Esophagus (tissue), 2 donors: Measurements from ENCODE around the gene LTC4S. TPM values are rescaled to one million over a fixed set of nuclear protein-coding genes. Genes with fewer than 3 reads are reported as not detected.

ENCODE experiments used
- H3K27ac ChIP-seq, 2 donors: one replicate each; pipeline ENCODE4 v1.5.1; 2013; ENCODE audit warnings: low read depth in 2 of 2, mild to moderate bottlenecking in 2 of 2, inconsistent platforms in 1 of 2, low read length in 1 of 2, moderate library complexity in 1 of 2
- H3K27me3 ChIP-seq, 2 donors: one replicate each; pipeline ENCODE4 v1.6.1; 2013; ENCODE audit warnings: low read length in 2 of 2, control low read depth in 1 of 2, mild to moderate bottlenecking in 1 of 2; ENCODE audit not compliant: insufficient read depth in 2 of 2, control insufficient read depth in 1 of 2
- H3K36me3 ChIP-seq, 2 donors: one replicate each; pipeline ENCODE4 v1.6.1; 2013; ENCODE audit warnings: low read length in 1 of 2; ENCODE audit not compliant: control insufficient read depth in 2 of 2, insufficient read depth in 2 of 2
- H3K4me1 ChIP-seq, 2 donors: one replicate each; pipeline ENCODE4 v1.6.1; 2013; ENCODE audit warnings: low read length in 1 of 2; ENCODE audit not compliant: control insufficient read depth in 2 of 2, insufficient read depth in 2 of 2
- H3K4me3 ChIP-seq, 2 donors: one replicate each; pipeline ENCODE4 v1.5.1; 2013; ENCODE audit warnings: low read length in 2 of 2, mild to moderate bottlenecking in 2 of 2, low read depth in 1 of 2, moderate library complexity in 1 of 2
- H3K9me3 ChIP-seq, 2 donors: one replicate each; pipeline ENCODE4 v1.6.1; 2013; ENCODE audit warnings: mild to moderate bottlenecking in 2 of 2, low read depth in 1 of 2, low read length in 1 of 2, moderate library complexity in 1 of 2; ENCODE audit not compliant: control insufficient read depth in 2 of 2, insufficient read depth in 1 of 2
- WGBS, 2 donors: extraction: QIAGEN DNeasy Blood & Tissue Kit; methylation state at CpG; one replicate each; pipeline ENCODE4 v1.1.7; 2013; 5-methylcytosine and 5-hydroxymethylcytosine counted together
- polyA plus RNA-seq, 2 donors: library from polyadenylated mRNA; stranded (reverse); fragments of 200-250 nt; gene quantifications; one replicate each; pipeline ENCODE4 v1.2.3, GENCODE V29; 2013
- donor health status: healthy with polysubstance abuse.
- donor health status: Bipolar disorder and iron deficiency.

The LTC4S gene
- polyA plus RNA-seq, 2 donors = 3.0 to 6.5 TPM

DNA sequence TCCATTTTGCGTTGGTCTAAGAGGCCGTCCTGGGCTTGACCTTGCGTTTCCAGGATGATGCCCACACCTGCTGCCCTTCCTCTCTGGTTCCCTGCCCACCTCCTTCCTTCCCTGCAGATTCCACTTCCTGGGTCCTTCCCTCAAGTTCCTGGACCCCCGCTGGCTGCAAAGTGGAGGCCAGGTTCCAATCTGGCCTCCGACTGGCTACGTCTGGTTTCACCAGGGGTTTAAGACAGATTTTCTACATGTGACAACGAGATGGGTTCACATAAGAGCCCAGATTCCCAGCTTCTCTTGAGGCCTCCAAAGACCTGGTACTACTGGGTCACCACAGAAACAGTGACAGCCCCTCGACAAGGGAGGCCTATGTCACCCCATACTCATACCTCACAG, 10.8 kb downstream of the LTC4S start:
- WGBS, 2 donors = 81 to 86% methylated on average over 8 of the region's 8 CpGs
- Histone ChIP-seq H3K36me3 (peaks cover 4 to 14% of the 10 kb centered on the region in 2 donors), H3K4me1 (peaks cover 9 to 31% of the 10 kb centered on the region in 2 donors), H3K27ac (peak overlapping the region in 1 of 2 donors; percentile 91), H3K27me3 (no peaks in the 10 kb centered on the region), H3K4me3 (peak overlapping the region in 1 of 2 donors; percentile 78), H3K9me3 (no peaks in the 10 kb centered on the region)

DNA sequence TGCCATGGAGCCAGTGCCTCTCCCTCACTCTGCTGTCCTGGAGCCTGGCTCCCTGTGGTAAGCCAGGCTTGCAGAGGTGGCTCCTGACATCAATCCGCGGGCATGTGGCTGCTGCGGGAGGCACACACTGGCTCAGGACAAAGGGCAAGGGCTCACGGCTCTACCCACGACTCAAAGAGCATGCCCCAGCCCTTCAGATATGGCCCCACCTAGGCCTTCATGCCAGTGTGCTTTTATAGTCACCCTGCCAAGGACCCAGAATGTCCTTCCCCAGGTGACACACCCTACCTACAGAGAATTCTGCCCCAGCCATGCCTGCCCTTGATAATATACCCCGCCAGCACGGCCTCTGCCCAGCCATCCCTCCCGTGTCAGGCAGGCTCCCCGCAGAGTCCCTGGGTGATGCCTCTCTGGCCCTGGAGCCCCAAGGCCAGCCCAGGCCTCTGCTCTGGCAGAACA, 11.3 kb downstream of the LTC4S start:
- Histone ChIP-seq H3K27ac (peak overlapping the region; percentile 91 to 99), H3K4me1 (peaks cover 9 to 31% of the 10 kb centered on the region in 2 donors)
- 41 to 52% methylated on average over 9 of the region's 9 CpGs for WGBS, 2 donors

DNA sequence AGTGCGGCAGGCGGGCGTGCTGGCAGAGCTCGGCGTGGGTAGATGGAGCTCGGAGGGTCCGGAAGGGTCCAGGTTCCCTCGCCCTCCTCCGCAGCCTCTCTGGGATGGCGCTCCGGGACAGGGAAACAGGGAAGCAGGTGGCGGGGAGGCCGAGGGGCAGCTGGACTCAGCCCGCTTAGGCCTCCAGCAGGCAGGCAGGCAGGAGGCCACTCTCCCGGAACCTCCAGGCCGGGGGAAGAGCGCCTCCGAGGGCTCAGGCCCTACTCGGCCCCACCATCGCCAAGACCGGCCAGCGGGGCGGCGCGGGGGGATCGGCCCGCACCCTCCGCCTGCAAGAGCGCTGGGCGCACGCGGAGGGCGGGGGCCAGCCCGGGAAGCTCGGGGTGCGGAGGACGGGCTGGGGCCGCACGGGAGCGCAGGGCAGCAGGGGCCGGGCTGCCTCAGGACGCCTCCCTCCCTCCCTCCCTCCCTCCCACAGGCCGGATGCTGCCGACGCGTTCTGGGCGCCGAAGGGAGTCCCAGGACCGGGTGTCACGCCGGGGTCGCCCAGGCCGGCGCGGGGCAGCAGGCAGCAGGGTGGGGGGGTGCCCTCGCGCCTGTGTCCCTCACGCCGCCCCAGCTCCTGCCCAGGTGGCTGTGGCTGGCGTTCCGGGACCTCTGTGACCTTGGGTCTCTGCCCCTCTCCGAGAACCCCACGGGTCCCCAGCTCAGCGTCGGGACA, 11.9 kb downstream of the LTC4S start:
- Histone ChIP-seq H3K4me3 (peak overlapping the region; percentile 78 to 98), H3K4me1 (peaks cover 9 to 31% of the 10 kb centered on the region in 2 donors), H3K9me3 (no peaks in the 10 kb centered on the region), H3K27ac (peak overlapping the region; percentile 91 to 99), H3K27me3 (no peaks in the 10 kb centered on the region), H3K36me3 (peaks cover 4 to 6% of the 10 kb centered on the region in 2 donors)
- WGBS, 2 donors = 4 to 7% methylated on average over 48 to 65 of the region's 65 CpGs

More for the DNA sequence above, 11.3 kb downstream of the LTC4S start:
- Histone ChIP-seq H3K9me3 (no peaks in the 10 kb centered on the region), H3K27me3 (no peaks in the 10 kb centered on the region), H3K4me3 (peak overlapping the region; percentile 78 to 98), H3K36me3 (peaks cover 4 to 8% of the 10 kb centered on the region in 2 donors)

DNA sequence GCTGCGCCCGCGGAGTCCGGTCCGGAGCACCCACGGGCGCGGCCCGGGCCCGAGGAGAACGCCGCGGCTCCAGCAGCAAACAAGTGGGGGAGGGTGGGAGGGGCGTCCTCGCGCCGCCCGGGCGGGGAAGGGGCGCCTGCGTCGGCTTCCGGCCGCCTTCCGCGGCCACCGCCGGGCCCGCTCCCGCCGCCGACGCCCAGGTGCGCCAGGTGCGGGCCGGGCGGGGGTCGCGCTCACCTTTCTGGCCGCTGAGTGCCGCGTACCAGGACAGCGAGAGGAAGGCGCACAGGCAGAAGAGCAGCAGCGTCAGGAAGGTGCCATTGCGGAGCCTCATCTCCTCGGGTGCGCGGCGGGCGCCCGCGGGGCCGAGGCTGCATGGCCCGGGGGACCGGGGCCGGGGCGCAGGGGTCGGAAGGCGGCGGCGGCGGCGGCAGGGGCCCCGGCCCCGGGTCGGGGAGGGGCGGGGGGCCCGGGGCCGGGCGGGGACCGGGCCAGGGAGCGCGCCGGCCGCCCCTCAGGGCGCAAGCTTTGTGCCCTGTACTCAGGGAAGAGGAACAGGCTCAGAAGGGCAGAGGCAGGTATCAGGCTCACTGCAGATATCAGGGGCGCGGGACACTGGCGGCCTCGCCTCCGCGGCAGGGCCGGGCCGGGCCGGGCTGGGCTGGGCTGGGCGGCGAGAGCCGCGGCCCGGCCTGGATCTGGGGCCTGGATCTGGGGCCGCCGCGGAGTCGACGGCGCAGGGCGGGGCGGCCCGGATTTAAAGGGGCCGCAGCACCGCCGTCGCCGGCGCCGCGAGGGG, 12.7 kb downstream of the LTC4S start, which contains the start of gene MGAT4B:
Gene MGAT4B, minus strand, starts transcription at position 617 of the 799 bp plus-strand sequence. Its CDS starts 283 bp downstream, at position 334.
- no peaks in the 10 kb centered on the region for H3K36me3 ChIP-seq
- H3K4me1 ChIP-seq = peaks cover 9 to 31% of the 10 kb centered on the region in 2 donors
- no peaks in the 10 kb centered on the region for H3K27me3 ChIP-seq
- peak within 1 kb of the TSS; percentile 78 to 98 for H3K4me3 ChIP-seq
- 0 to 1% methylated on average over 55 to 108 of the region's 108 CpGs for WGBS, 2 donors
- H3K27ac ChIP-seq = peak within 1 kb of the TSS; percentile 91 to 99
- H3K9me3 ChIP-seq = no peaks in the 10 kb centered on the region

DNA sequence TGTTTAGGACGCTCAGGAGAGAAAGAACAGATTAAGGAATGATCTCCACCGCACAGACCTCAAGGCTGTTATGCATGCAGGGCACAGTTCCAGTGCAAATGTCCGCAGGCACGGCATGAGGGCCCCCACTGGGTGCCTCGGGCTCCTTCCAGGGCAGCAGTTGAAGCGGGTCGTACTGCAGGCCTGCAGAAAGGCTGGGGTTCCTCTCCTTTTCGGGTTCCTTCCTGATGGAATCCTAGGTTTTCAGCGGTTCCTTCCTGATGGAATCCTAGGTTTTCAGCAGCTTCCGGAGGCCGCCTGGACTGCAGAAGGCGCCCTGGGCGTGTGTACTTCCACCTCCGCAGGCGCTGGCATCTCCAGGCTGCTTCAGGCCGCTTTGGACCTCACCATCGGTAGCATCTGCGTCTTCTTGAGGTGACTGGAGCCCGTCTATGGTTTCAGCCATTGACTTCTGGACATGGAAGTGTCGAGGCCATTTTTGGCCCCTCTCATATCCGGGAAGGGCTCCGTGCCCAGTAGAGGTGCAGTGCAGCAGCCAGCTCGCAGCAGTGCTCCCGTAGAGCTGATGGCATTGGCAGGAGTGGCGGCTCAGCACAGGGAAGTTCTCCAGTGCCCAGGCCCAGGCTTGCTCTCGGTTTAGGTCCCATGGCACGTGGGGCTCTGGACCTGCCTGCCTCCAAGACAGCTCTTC, 18.5 kb downstream of the LTC4S start:
- no peak overlapping the region for H3K4me3 ChIP-seq
- H3K4me1 ChIP-seq = peaks cover 2 to 3% of the 10 kb centered on the region in 2 donors
- peaks cover 0 to 3% of the 10 kb centered on the region in 2 donors for H3K36me3 ChIP-seq
- no peaks in the 10 kb centered on the region for H3K9me3 ChIP-seq
- WGBS, 2 donors = 74 to 78% methylated on average over 27 of the region's 27 CpGs
- no peaks in the 10 kb centered on the region for H3K27me3 ChIP-seq
- H3K27ac ChIP-seq = no peak overlapping the region

DNA sequence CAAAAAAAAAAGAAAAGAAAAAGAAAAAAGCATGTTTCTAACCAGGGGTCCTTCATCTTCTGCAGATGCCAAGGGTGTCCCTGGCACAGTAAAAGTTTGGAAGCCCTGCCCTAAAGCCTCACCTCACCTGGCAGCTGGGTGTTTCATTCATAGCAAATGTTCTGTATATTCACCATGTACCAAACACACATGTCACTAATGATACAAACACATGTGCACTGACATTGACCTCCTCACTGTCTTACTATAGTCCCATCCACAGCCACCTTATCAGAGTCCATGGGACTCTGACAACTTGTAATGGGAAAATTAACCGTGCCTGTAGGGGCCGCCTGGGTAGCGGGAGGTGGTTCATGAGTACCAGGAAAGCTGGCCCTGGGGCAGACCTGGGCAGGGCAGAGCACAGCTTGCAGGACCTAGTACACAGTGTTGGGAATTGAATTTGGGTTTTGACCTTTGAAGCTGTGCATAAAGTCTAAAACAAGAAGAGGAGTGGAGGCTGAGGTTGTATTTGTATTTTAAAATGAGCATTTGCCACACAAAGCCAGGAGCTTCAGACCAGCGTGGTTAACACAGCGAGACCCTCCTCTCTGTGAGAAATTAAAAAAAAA, 19.3 kb downstream of the LTC4S start:
- H3K9me3 ChIP-seq = no peaks in the 10 kb centered on the region
- WGBS, 2 donors = 85 to 88% methylated on average over 5 of the region's 5 CpGs
- no peak overlapping the region for H3K27ac ChIP-seq
- no peaks in the 10 kb centered on the region for H3K27me3 ChIP-seq
- H3K4me1 ChIP-seq = peaks cover 5% of the 10 kb centered on the region in 2 donors
- no peak overlapping the region for H3K4me3 ChIP-seq
- H3K36me3 ChIP-seq = peaks cover 0 to 3% of the 10 kb centered on the region in 2 donors

DNA sequence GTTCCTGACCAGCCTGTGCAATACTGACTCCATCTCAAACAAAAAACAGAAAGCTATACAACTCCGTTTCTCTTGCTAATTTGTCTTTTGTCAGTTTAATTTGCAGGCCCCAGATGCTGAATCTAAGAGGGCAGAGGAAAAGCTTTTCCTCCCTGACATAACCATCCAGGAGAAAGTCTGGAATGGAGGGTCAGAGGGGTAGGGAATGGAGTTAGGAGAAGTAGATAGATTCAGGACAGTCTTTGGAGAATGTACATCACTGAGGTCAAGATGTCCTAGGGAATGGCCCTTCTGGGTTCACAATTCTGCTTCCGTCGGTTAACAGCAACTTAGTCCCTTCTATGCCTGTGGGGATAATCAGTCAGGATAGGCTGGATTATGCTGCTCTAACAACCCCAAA, 20.3 kb downstream of the LTC4S start:
- H3K9me3 ChIP-seq = no peaks in the 10 kb centered on the region
- peaks cover 0 to 3% of the 10 kb centered on the region in 2 donors for H3K36me3 ChIP-seq
- H3K27me3 ChIP-seq = no peaks in the 10 kb centered on the region
- no peak overlapping the region for H3K27ac ChIP-seq
- H3K4me3 ChIP-seq = no peak overlapping the region
- 81 to 83% methylated on average over 3 of the region's 3 CpGs for WGBS, 2 donors
- peaks cover 6 to 9% of the 10 kb centered on the region in 2 donors for H3K4me1 ChIP-seq

DNA sequence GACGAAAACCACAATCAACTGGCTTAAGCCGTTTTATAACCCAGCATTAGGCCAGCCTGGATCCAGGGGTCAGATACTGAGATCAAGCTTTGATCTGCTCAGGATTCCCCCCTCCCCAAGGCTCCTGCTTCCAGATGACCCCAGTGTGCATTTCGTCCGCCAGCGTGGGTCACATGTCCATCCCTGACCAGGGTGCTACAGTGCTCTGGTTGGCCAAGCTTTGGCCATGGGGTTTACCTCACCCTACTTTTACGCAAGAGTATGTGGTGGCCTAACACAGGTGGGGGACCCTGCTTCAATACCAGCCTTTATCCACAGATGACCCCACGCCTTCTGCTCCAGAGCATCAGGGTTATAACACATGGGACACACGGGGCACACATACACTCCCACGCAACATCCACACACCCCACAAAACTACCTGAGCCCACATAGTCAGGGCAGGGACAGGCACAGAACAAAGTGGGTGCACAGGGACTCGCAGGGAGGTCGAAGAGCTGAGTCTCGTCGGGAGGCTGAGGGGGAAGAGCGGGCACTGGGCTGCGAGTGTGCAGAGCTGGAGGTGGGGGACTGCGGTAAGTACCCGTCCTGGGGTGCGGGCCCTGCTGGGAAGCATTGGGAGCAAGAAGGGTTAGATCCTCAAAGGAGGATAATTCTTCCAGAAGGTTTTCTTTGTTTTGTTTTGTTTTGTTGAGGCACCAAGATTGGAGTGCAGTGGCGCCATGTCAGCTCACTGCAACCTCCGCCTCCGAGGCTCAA, 21.9 kb downstream of the LTC4S start:
- Histone ChIP-seq H3K4me3 (no peak overlapping the region), H3K9me3 (no peaks in the 10 kb centered on the region), H3K27me3 (no peaks in the 10 kb centered on the region), H3K27ac (no peak overlapping the region), H3K4me1 (peaks cover 9 to 22% of the 10 kb centered on the region in 2 donors), H3K36me3 (peaks cover 0 to 3% of the 10 kb centered on the region in 2 donors)
- WGBS, 2 donors = 96 to 97% methylated on average over 21 of the region's 21 CpGs
